HepG2 (cell line): ENCODE data around the gene CCDC88C. TPM values are rescaled to one million over a fixed set of nuclear protein-coding genes. Genes with fewer than 3 reads are reported as not detected.

ENCODE experiments used
- ATAC-seq: fragments of 200-7000 bp; cut with Tn5 transposase; 3 replicates; pipeline ENCODE4 v1.9.1; 2020; ENCODE audit warnings: mild to moderate bottlenecking, moderate library complexity
- BruUV-seq: library from RNA; stranded (reverse); fragments of 400-500 nt; replicated peaks from 2 replicates; lab custom pipeline; 2021; lab: Mats Ljungman, UMichigan
- CTCF ChIA-PET: fragments of 300-600 bp; formaldehyde crosslinking; extraction: SDS; loops from one replicate; lab custom pipeline; 2021; ENCODE audit warnings: low total read pairs, inconsistent platforms, low intra/inter-chr PET ratio; lab: Yijun Ruan, JAX
- POLR2A ChIA-PET: fragments of 350-600 bp; sonication (Branson Sonifier 250); formaldehyde crosslinking; loops from one replicate; lab custom pipeline; 2020; ENCODE audit warnings: antibody characterized with exemption, inconsistent platforms; lab: Yijun Ruan, JAX
- DNase-seq: peaks from one replicate; pipeline ENCODE4 v3.0.0-alpha.2; 2015; ENCODE audit warnings: low spot score
- FAIRE-seq: peaks from 3 replicates; lab custom pipeline; 2011; peaks lifted over from hg19 to GRCh38; lab: Jason Lieb, UNC
- H2AFZ ChIP-seq: one replicate; pipeline ENCODE4 v1.6.1; 2011; ENCODE audit warnings: low read length, inconsistent platforms
- H3K27ac ChIP-seq: fragments of 300-600 bp; 3 replicates; pipeline ENCODE4 v1.8.0; 2011; ENCODE audit warnings: mixed run types, mild to moderate bottlenecking, mixed read lengths, low read length, inconsistent platforms; ENCODE audit not compliant: insufficient read depth; ENCODE audit errors: extremely low read length
- H3K27me3 ChIP-seq, 2 experiments: fragments of 200-600 bp in 1 of 2; 2 replicates in 1 of 2; 3 replicates in 1 of 2; pipeline versions ENCODE4 v1.6.0 to v1.8.0; 2011; ENCODE audit warnings: low read length in 2 of 2, mild to moderate bottlenecking in 2 of 2, moderate library complexity in 2 of 2, inconsistent platforms in 1 of 2; ENCODE audit not compliant: insufficient read depth in 2 of 2, control insufficient read depth in 1 of 2
- H3K36me3 ChIP-seq, 2 experiments: fragments of 200-600 bp in 1 of 2; replicated peaks in 1 of 2; 2 replicates in 1 of 2; 3 replicates in 1 of 2; pipeline versions ENCODE4 v1.5.1 to v1.8.0; 2011; ENCODE audit warnings: low read length in 2 of 2, inconsistent platforms in 1 of 2; ENCODE audit not compliant: insufficient read depth in 2 of 2, control insufficient read depth in 1 of 2
- H3K4me1 ChIP-seq: 2 replicates; pipeline ENCODE4 v1.5.1; 2012; ENCODE audit warnings: low read length, inconsistent platforms; ENCODE audit not compliant: insufficient read depth
- H3K4me2 ChIP-seq: 2 replicates; pipeline ENCODE4 v1.6.0; 2011; ENCODE audit warnings: low read depth, low read length, inconsistent platforms
- H3K4me3 ChIP-seq, 3 experiments: fragments of 200-600 bp in 1 of 3; sonication (generic), shearing (Covaris generic) in 1 of 3; replicated peaks in 1 of 3; 2 replicates each; pipeline ENCODE4 v1.5.1; 2011 to 2016; ENCODE audit warnings: low read length in 3 of 3, inconsistent platforms in 2 of 3, low read depth in 2 of 3, mild to moderate bottlenecking in 2 of 3, control low read depth in 1 of 3, mixed read lengths in 1 of 3; ENCODE audit not compliant: insufficient read depth in 1 of 3
- H3K79me2 ChIP-seq: one replicate; pipeline ENCODE4 v1.6.1; 2011; ENCODE audit warnings: low read length, inconsistent platforms; ENCODE audit not compliant: insufficient read depth
- H3K9ac ChIP-seq: 2 replicates; pipeline ENCODE4 v1.6.0; 2011; ENCODE audit warnings: mild to moderate bottlenecking, low read depth, low read length, inconsistent platforms; ENCODE audit not compliant: insufficient read depth
- H3K9me3 ChIP-seq: 2 replicates; pipeline ENCODE4 v1.5.1; 2012; ENCODE audit warnings: mild to moderate bottlenecking, low read length
- H4K20me1 ChIP-seq: 2 replicates; pipeline ENCODE4 v1.6.0; 2011; ENCODE audit warnings: inconsistent platforms, mild to moderate bottlenecking, low read length, moderate library complexity; ENCODE audit not compliant: insufficient read depth
- ARNT2 ChIP-seq: sonication (generic); formaldehyde crosslinking; IDR thresholded peaks from 2 replicates; pipeline ENCODE4 v1.8.0; 2022; ENCODE audit warnings: mild to moderate bottlenecking, low read depth, missing genetic modification reagents, moderate library complexity
- BHLHE40 ChIP-seq: IDR thresholded peaks from 2 replicates; pipeline ENCODE4 v1.6.1; 2011; ENCODE audit warnings: low read length, improper control_type of control experiment
- CENPT ChIP-seq: sonication (generic); formaldehyde crosslinking; IDR thresholded peaks from 2 replicates; pipeline ENCODE4 v1.8.0; 2022; ENCODE audit warnings: low read depth, mild to moderate bottlenecking, moderate library complexity, missing genetic modification reagents
- HOXA5 ChIP-seq: sonication (generic); formaldehyde crosslinking; IDR thresholded peaks from 2 replicates; pipeline ENCODE4 v1.4.0; 2020; ENCODE audit warnings: missing genetic modification reagents
- NFE2L2 ChIP-seq: fragments of 150-350 bp; IDR thresholded peaks from 2 replicates; pipeline ENCODE4 v1.6.1; 2014; ENCODE audit warnings: low read length
- PAWR ChIP-seq: sonication (generic); formaldehyde crosslinking; IDR thresholded peaks from 2 replicates; pipeline ENCODE4 v1.4.0; 2020; ENCODE audit warnings: missing genetic modification reagents, mild to moderate bottlenecking, borderline replicate concordance
- SRY ChIP-seq: sonication (generic); formaldehyde crosslinking; IDR thresholded peaks from 2 replicates; pipeline ENCODE4 v1.8.0; 2022; ENCODE audit warnings: mild to moderate bottlenecking, missing genetic modification reagents
- ZNF232 ChIP-seq: sonication (generic); formaldehyde crosslinking; IDR thresholded peaks from 2 replicates; pipeline ENCODE4 v1.4.0; 2020; ENCODE audit warnings: missing genetic modification reagents, borderline replicate concordance
- ZNF333 ChIP-seq: sonication (generic); formaldehyde crosslinking; IDR thresholded peaks from 2 replicates; pipeline ENCODE4 v1.4.0; 2020; ENCODE audit warnings: mild to moderate bottlenecking, missing genetic modification reagents, borderline replicate concordance
- ZNF44 ChIP-seq: sonication (generic); formaldehyde crosslinking; IDR thresholded peaks from 2 replicates; pipeline ENCODE4 v1.5.1; 2020; ENCODE audit warnings: mild to moderate bottlenecking, missing genetic modification reagents
- WGBS: methylation state at CpG from one replicate; pipeline ENCODE4 v1.1.6; 2017; ENCODE audit warnings: low lambda C conversion rate; 5-methylcytosine and 5-hydroxymethylcytosine counted together
- in situ Hi-C: cut with HindIII; loops from 2 replicates; pipeline ENCODE4 v1.10.0; 2017; ENCODE audit warnings: low pct_unique_long_range_greater_than_20kb; ENCODE audit not compliant: extremely low pct_ligation_motif_present
- intact Hi-C: fragments of 100-400 bp; cut with micrococcal nuclease; formaldehyde crosslinking; loops from one replicate; pipeline ENCODE4 v1.10.0; 2022; ENCODE audit not compliant: unreplicated experiment
- polyA plus RNA-seq, 8 experiments: library from polyadenylated mRNA; depleted of rRNA in 3 of 8; stranded (reverse) in 7 of 8; unstranded in 1 of 8; fragments of >200 nt; fragmentation: Illumina TruSeq in 4 of 8; extraction: Trizol in 4 of 8; gene quantifications; 2 replicates each; pipeline versions ENCODE4 v1.2.1 to v1.2.3, GENCODE V29; 2011 to 2016; ENCODE audit warnings: low read depth in 4 of 8, missing spikeins in 1 of 8, mixed read lengths in 1 of 8; ENCODE audit not compliant: insufficient read depth in 1 of 8
- total RNA-seq, 5 experiments: library from RNA; depleted of rRNA; stranded (reverse); fragments of >200 nt; fragmentation: Illumina TruSeq; extraction: Trizol; gene quantifications; 2 replicates each; pipeline ENCODE4 v1.2.3, GENCODE V29; 2016; ENCODE audit warnings: low read depth in 1 of 5
- TF ChIP-seq, protein P1 (sequence below): sonication (generic); formaldehyde crosslinking; IDR thresholded peaks from 2 replicates; pipeline ENCODE4 v1.8.1; 2023; ENCODE audit warnings: mild to moderate bottlenecking, missing genetic modification reagents
- TF ChIP-seq, protein P2 (sequence below): IDR thresholded peaks from 2 replicates; pipeline ENCODE4 v1.6.1; 2016; ENCODE audit warnings: low read depth, borderline replicate concordance
- TF ChIP-seq, protein P3 (sequence below): sonication (generic); IDR thresholded peaks from 2 replicates; pipeline ENCODE4 v1.6.1; 2016; ENCODE audit warnings: low read depth, borderline replicate concordance
- TF ChIP-seq, protein P4 (sequence below): sonication (generic); formaldehyde crosslinking; IDR thresholded peaks from 2 replicates; pipeline ENCODE4 v1.4.0; 2020; ENCODE audit warnings: mild to moderate bottlenecking, missing genetic modification reagents
- TF ChIP-seq, protein P5 (sequence below): IDR thresholded peaks from 2 replicates; pipeline ENCODE4 v1.6.1; 2016; ENCODE audit warnings: control low read depth
- TF ChIP-seq, protein P6 (sequence below): sonication (generic); formaldehyde crosslinking; IDR thresholded peaks from 2 replicates; pipeline ENCODE4 v1.8.1; 2023; ENCODE audit warnings: mild to moderate bottlenecking, missing genetic modification reagents

The CCDC88C gene
- total and polyA plus RNA-seq, 2 of the 13 experiments (the other 11 are each of a cell fraction or from before 2014, with no cell fraction given): 3.6 to 11.7 TPM

DNA sequence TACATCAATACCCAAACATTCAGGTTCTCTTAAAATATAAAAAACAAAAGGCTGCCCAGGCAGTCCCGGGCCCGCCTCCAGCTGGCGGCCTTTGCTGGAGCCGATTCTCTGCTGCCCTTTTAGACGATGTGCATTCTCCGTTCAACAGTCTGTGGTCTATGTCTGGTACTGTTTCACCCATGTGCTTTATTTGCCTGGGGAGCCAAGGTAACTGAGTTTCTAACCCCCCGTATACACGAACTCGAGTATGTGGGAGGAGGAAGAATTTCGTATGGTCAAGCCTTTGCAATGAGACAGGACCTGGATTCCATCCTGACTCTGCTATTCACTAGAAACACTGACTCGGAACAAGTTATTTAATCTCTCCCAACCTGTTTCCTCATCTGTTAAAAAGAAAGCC is 119.0 kb downstream of the CCDC88C start:
- ChIA-PET CTCF (no interaction called here), POLR2A (no interaction called here)
- no peak overlapping the region for H3K4me2 ChIP-seq
- H4K20me1 ChIP-seq: no peaks in the 10 kb centered on the region
- intact Hi-C loops (no loop called here), in situ Hi-C loops (no loop called here)
- H3K4me3 ChIP-seq: no peak overlapping the region
- ATAC-seq (no peak), FAIRE-seq (no peak), DNase-seq (no peak)
- no TSS peak for BruUV-seq
- H3K27ac ChIP-seq: no peak overlapping the region
- WGBS: 91% methylated on average over 11 of the region's 11 CpGs
- H3K4me1 ChIP-seq: no peaks in the 10 kb centered on the region
- no peaks in the 10 kb centered on the region for H3K79me2 ChIP-seq
- H3K9ac ChIP-seq: no peak overlapping the region
- no peak overlapping the region for H2AFZ ChIP-seq
- H3K36me3 ChIP-seq: peaks cover 18 to 63% of the 10 kb centered on the region in 2 experiments
- no peaks in the 10 kb centered on the region for H3K9me3 ChIP-seq
- H3K27me3 ChIP-seq: no peaks in the 10 kb centered on the region
- TF ChIP-seq BHLHE40 (no peak), HOXA5 (CRISPR knock-in tag) (no peak), ZNF232 (CRISPR knock-in tag) (no peak), ZNF44 (CRISPR knock-in tag) (no peak), ZNF333 (no peak), PAWR (CRISPR knock-in tag) (no peak), ARNT2 (CRISPR knock-in tag) (no peak), NFE2L2 (no peak), CENPT (no peak), SRY (CRISPR knock-in tag) (no peak)
- TF ChIP-seq, protein P1, sequence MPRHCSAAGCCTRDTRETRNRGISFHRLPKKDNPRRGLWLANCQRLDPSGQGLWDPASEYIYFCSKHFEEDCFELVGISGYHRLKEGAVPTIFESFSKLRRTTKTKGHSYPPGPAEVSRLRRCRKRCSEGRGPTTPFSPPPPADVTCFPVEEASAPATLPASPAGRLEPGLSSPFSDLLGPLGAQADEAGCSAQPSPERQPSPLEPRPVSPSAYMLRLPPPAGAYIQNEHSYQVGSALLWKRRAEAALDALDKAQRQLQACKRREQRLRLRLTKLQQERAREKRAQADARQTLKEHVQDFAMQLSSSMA (CRISPR knock-in tag): no peak
- TF ChIP-seq, protein P2, sequence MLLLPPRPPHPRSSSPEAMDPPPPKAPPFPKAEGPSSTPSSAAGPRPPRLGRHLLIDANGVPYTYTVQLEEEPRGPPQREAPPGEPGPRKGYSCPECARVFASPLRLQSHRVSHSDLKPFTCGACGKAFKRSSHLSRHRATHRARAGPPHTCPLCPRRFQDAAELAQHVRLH (CRISPR knock-in tag): no peak
- TF ChIP-seq, protein P3, sequence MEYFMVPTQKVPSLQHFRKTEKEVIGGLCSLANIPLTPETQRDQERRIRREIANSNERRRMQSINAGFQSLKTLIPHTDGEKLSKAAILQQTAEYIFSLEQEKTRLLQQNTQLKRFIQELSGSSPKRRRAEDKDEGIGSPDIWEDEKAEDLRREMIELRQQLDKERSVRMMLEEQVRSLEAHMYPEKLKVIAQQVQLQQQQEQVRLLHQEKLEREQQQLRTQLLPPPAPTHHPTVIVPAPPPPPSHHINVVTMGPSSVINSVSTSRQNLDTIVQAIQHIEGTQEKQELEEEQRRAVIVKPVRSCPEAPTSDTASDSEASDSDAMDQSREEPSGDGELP: no peak
- TF ChIP-seq, protein P4, sequence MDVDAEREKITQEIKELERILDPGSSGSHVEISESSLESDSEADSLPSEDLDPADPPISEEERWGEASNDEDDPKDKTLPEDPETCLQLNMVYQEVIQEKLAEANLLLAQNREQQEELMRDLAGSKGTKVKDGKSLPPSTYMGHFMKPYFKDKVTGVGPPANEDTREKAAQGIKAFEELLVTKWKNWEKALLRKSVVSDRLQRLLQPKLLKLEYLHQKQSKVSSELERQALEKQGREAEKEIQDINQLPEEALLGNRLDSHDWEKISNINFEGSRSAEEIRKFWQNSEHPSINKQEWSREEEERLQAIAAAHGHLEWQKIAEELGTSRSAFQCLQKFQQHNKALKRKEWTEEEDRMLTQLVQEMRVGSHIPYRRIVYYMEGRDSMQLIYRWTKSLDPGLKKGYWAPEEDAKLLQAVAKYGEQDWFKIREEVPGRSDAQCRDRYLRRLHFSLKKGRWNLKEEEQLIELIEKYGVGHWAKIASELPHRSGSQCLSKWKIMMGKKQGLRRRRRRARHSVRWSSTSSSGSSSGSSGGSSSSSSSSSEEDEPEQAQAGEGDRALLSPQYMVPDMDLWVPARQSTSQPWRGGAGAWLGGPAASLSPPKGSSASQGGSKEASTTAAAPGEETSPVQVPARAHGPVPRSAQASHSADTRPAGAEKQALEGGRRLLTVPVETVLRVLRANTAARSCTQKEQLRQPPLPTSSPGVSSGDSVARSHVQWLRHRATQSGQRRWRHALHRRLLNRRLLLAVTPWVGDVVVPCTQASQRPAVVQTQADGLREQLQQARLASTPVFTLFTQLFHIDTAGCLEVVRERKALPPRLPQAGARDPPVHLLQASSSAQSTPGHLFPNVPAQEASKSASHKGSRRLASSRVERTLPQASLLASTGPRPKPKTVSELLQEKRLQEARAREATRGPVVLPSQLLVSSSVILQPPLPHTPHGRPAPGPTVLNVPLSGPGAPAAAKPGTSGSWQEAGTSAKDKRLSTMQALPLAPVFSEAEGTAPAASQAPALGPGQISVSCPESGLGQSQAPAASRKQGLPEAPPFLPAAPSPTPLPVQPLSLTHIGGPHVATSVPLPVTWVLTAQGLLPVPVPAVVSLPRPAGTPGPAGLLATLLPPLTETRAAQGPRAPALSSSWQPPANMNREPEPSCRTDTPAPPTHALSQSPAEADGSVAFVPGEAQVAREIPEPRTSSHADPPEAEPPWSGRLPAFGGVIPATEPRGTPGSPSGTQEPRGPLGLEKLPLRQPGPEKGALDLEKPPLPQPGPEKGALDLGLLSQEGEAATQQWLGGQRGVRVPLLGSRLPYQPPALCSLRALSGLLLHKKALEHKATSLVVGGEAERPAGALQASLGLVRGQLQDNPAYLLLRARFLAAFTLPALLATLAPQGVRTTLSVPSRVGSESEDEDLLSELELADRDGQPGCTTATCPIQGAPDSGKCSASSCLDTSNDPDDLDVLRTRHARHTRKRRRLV (CRISPR knock-in tag): no peak
- TF ChIP-seq, protein P5, sequence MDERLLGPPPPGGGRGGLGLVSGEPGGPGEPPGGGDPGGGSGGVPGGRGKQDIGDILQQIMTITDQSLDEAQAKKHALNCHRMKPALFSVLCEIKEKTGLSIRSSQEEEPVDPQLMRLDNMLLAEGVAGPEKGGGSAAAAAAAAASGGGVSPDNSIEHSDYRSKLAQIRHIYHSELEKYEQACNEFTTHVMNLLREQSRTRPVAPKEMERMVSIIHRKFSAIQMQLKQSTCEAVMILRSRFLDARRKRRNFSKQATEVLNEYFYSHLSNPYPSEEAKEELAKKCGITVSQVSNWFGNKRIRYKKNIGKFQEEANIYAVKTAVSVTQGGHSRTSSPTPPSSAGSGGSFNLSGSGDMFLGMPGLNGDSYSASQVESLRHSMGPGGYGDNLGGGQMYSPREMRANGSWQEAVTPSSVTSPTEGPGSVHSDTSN: no peak
- TF ChIP-seq, protein P6, sequence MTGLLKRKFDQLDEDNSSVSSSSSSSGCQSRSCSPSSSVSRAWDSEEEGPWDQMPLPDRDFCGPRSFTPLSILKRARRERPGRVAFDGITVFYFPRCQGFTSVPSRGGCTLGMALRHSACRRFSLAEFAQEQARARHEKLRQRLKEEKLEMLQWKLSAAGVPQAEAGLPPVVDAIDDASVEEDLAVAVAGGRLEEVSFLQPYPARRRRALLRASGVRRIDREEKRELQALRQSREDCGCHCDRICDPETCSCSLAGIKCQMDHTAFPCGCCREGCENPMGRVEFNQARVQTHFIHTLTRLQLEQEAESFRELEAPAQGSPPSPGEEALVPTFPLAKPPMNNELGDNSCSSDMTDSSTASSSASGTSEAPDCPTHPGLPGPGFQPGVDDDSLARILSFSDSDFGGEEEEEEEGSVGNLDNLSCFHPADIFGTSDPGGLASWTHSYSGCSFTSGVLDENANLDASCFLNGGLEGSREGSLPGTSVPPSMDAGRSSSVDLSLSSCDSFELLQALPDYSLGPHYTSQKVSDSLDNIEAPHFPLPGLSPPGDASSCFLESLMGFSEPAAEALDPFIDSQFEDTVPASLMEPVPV (CRISPR knock-in tag): no peak
